CD4-positive, alpha-beta T cell treated with Interleukin-10 for 1 hour (primary cell): ENCODE data around the gene IZUMO1.
"Not testable (repeated sequence)": the region's sequence is repeated elsewhere in the genome, so short reads cannot be mapped to it uniquely, and the experiment has no call there.

Source experiments
- DNase-seq: peaks from one replicate; pipeline ENCODE4 v3.0.0-alpha.2; 2020

The IZUMO1 gene

GRCh38 chr19:48735031-48735615 lies 11.6 kb downstream of the IZUMO1 start:
- no peak for DNase-seq

GRCh38 chr19:48734625-48735024 lies 12.1 kb downstream of the IZUMO1 start:
- no peak for DNase-seq

GRCh38 chr19:48731452-48731851 lies 15.3 kb downstream of the IZUMO1 start:
- DNase-seq, result no peak

- no peak for DNase-seq
Measured at GRCh38 chr19:48728911-48729664, 17.6 kb downstream of the IZUMO1 start.

GRCh38 chr19:48726556-48726955 lies 20.2 kb downstream of the IZUMO1 start:
- peak; percentile 70 for DNase-seq

GRCh38 chr19:48724796-48725753 lies 21.6 kb downstream of the IZUMO1 start:
- DNase-seq, result peak; percentile 72

GRCh38 chr19:48722196-48722708 lies 24.5 kb downstream of the IZUMO1 start:
- no peak for DNase-seq

GRCh38 chr19:48720613-48721296 lies 26.0 kb downstream of the IZUMO1 start:
- peak; percentile 95 for DNase-seq

- DNase-seq, result no peak
Measured at GRCh38 chr19:48720251-48720612, 26.5 kb downstream of the IZUMO1 start.

GRCh38 chr19:48719263-48720171 lies 27.2 kb downstream of the IZUMO1 start, which contains the start of gene MAMSTR:
Gene MAMSTR, minus strand, starts transcription at chr19:48719725. Its CDS starts 694 bp downstream, at chr19:48719031.
- DNase-seq, result no peak

GRCh38 chr19:48718711-48719231 lies 27.9 kb downstream of the IZUMO1 start:
- no peak for DNase-seq

- DNase-seq, result not testable (repeated sequence)
Measured at GRCh38 chr19:48718106-48718505, 28.6 kb downstream of the IZUMO1 start.

GRCh38 chr19:48716562-48717291 lies 30.0 kb downstream of the IZUMO1 start:
- no peak for DNase-seq

GRCh38 chr19:48715681-48716171 lies 31.0 kb downstream of the IZUMO1 start:
- DNase-seq, result no peak

GRCh38 chr19:48714759-48715675 lies 31.7 kb downstream of the IZUMO1 start:
- DNase-seq, result no peak

- peak; percentile 99 for DNase-seq
Measured at GRCh38 chr19:48713864-48714755, 32.6 kb downstream of the IZUMO1 start.

GRCh38 chr19:48713041-48713863 lies 33.5 kb downstream of the IZUMO1 start:
- DNase-seq, result no peak
